HG03045 (cell line): ENCODE results near the gene EDN1.

ENCODE experiments used
- ATAC-seq: cut with Tn5 transposase; IDR thresholded peaks from one replicate; pipeline ENCODE4 v1.9.1; 2021; ENCODE audit warnings: mild to moderate bottlenecking, moderate library complexity; ENCODE audit not compliant: unreplicated experiment

EDN1 gene

GRCh38 chr6:12269110-12269509 lies 21.1 kb upstream of the EDN1 start:
- ATAC-seq = no peak

- ATAC-seq = no peak
Observed at GRCh38 chr6:12270551-12271230, 19.5 kb upstream of the EDN1 start.

- ATAC-seq = no peak
Observed at GRCh38 chr6:12271594-12271993, 18.6 kb upstream of the EDN1 start.

- ATAC-seq = no peak
Observed at GRCh38 chr6:12271997-12272396, 18.2 kb upstream of the EDN1 start.

DNA sequence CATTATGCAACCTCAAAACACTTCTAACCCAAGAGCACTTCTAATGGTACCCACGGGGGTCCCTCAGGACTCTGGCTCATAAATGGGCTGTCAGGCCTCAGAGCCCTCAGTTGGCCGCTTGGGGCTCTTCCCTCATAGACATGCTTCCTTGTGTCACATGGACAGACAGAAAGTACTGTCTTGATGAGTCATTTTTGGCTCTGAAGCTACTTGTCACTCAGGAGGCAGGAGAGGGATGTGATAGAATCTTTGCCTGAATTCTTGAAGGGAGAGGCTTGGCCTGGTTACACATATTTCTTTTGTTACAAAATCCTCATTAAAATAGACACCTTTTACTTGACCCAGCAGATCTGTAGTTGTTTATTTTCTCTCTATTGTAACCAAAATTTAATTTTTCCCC lies 15.1 kb upstream of the EDN1 start:
- no peak for ATAC-seq

- ATAC-seq = no peak
Observed at GRCh38 chr6:12276930-12277315, 13.2 kb upstream of the EDN1 start.

DNA sequence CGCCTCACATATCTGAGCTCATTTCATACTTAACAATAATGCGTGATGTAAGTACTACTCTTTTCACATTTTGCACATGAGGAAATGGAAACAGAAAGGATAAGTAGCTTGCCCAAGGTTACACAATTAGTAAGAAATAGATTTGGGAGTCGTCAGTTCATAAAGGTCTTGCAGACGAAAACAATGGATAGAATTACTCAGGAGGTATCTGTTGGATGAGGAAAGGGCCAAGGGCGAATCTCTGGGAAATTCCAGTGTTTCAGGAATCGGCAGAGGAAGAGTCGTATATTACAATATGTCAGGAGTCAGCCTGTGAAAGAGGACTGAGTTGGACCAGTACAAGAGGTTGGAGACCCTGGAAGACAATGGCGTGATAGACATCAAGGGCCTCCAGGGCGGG lies 12.8 kb upstream of the EDN1 start:
- ATAC-seq = no peak

DNA sequence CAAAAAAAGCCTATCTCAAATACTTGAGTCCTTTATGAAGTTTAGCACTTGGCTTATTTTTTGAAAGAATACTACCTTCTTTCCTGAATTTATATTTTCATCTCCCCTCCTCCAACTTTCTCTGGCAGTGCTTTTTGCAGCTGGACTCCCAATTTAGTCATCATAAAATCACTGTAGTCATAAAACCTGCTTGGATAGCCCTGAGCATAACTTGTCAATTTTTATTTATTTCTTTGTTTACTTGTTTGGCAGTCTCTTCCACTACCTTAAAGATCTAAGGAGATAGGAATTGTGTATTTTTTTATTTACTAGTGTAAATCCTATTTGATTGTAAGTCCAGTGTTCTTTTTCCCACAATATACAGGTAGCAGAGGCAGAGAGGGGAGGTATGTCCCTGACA lies 11.2 kb upstream of the EDN1 start:
- no peak for ATAC-seq

GRCh38 chr6:12279322-12280091 lies 10.7 kb upstream of the EDN1 start:
- no peak for ATAC-seq

- ATAC-seq = no peak
Observed at GRCh38 chr6:12280458-12280857, 9.7 kb upstream of the EDN1 start.

DNA sequence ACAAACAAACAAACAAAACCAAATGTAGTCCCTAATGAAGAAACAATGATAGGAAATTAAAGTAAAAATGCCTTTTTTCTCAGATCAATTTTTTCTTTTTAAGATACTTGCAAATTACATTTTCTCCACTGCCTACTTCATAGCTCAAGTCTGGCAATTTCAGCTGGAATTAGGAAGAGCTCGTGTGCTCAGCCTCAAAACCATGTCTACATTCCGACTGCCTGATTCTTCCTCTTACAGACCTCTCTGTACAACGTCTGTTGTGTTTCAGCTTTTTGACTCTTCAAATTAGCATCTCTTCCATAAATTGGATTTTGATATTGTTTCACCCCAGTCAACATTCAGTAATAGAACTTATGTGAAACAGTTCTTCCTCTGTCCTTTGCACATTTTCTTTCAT lies 9.3 kb upstream of the EDN1 start:
- no peak for ATAC-seq

- ATAC-seq = no peak
Observed at GRCh38 chr6:12283904-12284303, 6.3 kb upstream of the EDN1 start.

- ATAC-seq = no peak
Observed at GRCh38 chr6:12286373-12287110, 3.6 kb upstream of the EDN1 start.

- no peak for ATAC-seq
Observed at GRCh38 chr6:12288211-12288618, 1.9 kb upstream of the EDN1 start.

- no peak for ATAC-seq
Observed at GRCh38 chr6:12288914-12289313, 1.2 kb upstream of the EDN1 start.

DNA sequence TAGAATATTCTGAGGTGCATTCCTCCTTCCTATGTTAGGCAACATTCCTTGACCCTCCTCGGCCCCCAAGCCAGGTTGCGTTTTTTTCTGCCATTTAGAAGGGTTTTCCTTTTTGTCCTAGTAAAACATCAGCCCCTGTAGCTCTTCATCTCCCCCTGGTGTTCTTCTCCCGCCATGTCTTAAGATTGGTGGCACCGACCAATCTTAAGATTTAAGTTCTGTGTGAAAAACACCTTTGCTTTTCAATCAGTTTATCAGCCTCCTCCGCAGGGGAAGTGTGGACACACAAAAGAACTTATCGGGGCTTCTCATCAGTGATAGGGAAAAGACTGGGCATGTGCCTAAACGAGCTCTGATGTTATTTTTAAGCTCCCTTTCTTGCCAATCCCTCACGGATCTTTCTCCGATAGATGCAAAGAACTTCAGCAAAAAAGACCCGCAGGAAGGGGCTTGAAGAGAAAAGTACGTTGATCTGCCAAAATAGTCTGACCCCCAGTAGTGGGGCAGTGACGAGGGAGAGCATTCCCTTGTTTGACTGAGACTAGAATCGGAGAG lies 719 bp upstream of the EDN1 start:
- no peak for ATAC-seq

GRCh38 chr6:12291071-12291838 lies 1.1 kb downstream of the EDN1 start:
- no peak for ATAC-seq

DNA sequence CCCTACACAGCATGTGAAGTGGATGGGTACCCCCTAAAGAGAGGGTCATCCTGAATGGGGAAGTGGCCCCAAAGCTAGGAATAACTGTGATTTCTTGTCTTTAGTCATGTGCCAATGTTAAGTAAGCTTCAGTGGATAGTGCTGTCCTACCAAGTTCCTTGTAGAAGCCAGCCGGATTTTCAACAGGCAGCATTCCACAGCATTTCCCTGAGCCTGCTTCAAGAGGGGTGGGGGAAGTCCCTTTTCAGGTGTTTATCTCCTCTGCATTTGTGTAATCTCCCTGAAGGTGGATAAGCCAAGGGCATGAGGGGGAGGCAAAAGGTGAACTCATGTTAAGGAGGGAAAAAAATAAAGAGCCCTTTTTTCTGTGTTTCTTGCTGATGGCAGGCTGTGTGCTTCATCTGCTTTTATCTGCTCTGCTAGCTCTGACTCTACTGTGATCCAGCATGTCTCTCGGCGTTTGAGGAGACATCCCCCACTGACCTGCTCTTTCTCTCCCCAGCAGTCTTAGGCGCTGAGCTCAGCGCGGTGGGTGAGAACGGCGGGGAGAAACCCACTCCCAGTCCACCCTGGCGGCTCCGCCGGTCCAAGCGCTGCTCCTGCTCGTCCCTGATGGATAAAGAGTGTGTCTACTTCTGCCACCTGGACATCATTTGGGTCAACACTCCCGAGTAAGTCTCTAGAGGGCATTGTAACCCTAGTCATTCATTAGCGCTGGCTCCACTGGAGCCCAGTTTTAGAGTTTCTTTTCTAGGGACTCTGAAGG lies 1.9 kb downstream of the EDN1 start:
- ATAC-seq = no peak

- no peak for ATAC-seq
Observed at GRCh38 chr6:12293235-12293930, 3.2 kb downstream of the EDN1 start.
